OCI-LY1 (cell line): ENCODE measurements around the gene VCY1B.
"Not testable (repeated sequence)": the region's sequence is repeated elsewhere in the genome, so short reads cannot be mapped to it uniquely, and the experiment has no call there.

Experiments used
- CTCF ChIP-seq: fragments of 200-600 bp; sonication (generic), shearing (Covaris generic); IDR thresholded peaks from 2 replicates; pipeline ENCODE4 v1.5.1; 2017; ENCODE audit warnings: mild to moderate bottlenecking, antibody characterized with exemption, low read length, moderate library complexity, mixed read lengths
- EZH2 ChIP-seq: fragments of 200-600 bp; sonication (generic), shearing (Covaris generic); IDR thresholded peaks from 2 replicates; pipeline ENCODE4 v1.8.0; 2017; ENCODE audit warnings: borderline replicate concordance, mixed run types, mild to moderate bottlenecking, antibody characterized with exemption, low read length, moderate library complexity, mixed read lengths

- TF ChIP-seq CTCF, EZH2: not testable (repeated sequence)
These were observed 25.6 kb upstream of the VCY1B start for GRCh38 chrY:14030395-14030794.
